ENCODE results near the gene RSPH10B.
"Not testable (repeated sequence)": the region's sequence is repeated elsewhere in the genome, so short reads cannot be mapped to it uniquely, and the experiment has no call there.

Gene RSPH10B

GRCh38 chr7:5970347-5970911 lies at the start of gene RSPH10B:
Gene RSPH10B (minus strand): TSS chr7:5970689. CDS start chr7:5967116, 3,573 bp downstream.
- not testable (repeated sequence) for DNase-seq (ENCODE audit: low spot score)

- no peak for DNase-seq (ENCODE audit: low spot score)
Observed at GRCh38 chr7:6016653-6016966, 46.1 kb upstream of the RSPH10B start.

DNA sequence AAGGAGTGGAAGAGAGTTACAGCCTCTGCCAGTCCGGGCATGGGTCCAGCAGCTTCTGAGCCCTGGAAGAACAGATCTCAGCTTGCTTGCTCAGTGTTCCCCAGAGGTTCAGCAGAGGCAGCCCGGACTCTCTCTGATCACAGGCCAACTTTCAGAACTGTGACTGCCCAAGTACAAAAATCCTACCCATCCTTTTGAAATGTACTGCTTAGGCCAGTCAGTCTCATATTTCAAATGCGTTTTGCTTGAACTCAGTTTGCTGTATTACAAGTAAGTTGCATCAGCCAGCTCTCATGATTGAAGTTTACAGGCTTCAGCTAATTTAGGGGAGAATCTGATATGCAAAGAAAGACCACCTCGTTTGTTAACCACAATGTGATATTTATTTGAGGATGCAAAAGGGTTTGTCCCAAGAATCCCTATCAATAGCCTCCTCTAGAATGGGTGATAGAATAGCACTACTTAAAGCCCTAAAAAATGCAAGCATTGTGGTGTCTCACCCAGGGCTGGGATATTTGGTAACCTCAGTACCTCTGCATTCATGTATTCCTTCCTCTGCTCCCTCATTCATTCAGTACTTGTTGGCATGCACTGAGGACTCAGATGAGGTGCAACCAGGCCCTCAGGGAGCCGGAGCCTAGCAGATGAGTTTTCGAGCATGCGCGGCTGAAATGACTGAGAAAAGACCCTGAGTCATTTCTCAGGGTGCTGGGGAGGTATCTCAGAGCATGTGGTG lies 45.6 kb upstream of the RSPH10B start:
- no peak for DNase-seq (ENCODE audit: low spot score)

DNA sequence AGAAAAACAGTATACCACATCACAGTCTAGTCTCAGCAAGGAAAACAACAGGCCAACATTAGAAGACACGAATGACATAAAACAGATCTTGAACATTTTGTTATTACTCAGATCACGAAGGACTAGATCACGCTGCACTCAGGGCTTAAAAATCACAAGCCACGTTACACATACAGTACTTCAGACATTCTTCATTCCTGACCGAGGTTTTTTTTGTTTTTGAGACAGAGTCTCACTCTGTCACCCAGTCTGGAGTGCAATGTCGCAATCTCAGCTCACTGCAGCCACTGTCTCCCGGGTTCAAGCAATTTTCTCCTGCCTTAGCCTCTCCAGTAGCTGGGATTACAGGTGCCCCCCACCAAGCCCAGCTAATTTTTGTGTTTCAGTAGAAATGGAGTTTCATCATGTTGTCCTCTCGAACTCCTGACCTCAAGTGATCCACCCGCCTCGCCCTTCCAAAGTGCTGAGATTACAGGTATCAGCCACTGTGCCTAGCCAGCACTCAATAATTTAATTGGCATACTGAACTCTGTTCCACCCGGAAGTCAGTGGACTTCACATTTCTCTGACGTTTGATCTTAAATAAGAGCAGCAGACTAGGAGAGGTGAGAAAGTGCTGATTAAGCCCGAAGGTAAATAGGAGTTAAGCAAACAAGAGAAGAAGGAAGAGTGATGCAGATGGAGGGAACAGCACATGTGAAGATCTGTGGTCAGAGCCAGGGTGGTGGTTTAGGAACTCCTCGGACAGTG lies 42.0 kb upstream of the RSPH10B start:
- DNase-seq (ENCODE audit: low spot score), result peak; percentile 28

DNA sequence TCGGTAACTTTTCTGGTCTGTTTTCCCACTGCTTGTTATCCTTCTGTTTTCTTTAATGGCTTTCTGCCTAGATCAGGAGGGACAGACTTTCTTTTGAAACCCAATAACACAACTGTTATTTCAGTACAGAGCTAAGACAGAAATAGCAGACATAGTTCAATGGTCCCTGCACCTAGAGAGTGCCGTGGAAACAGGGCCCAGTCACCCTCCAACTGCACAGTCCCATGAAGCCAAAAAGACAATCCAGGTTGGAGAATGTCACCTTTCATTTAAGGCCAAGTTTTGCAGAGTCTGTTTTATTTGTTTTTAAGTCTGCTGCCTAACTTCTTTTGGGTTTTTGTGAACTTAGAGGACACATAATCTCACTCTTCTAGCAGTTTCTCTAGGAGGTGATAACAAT lies 41.1 kb upstream of the RSPH10B start:
- DNase-seq (ENCODE audit: low spot score), result no peak

GRCh38 chr7:6010370-6010769 lies 39.9 kb upstream of the RSPH10B start:
- DNase-seq (ENCODE audit: low spot score), result not testable (repeated sequence)

DNA sequence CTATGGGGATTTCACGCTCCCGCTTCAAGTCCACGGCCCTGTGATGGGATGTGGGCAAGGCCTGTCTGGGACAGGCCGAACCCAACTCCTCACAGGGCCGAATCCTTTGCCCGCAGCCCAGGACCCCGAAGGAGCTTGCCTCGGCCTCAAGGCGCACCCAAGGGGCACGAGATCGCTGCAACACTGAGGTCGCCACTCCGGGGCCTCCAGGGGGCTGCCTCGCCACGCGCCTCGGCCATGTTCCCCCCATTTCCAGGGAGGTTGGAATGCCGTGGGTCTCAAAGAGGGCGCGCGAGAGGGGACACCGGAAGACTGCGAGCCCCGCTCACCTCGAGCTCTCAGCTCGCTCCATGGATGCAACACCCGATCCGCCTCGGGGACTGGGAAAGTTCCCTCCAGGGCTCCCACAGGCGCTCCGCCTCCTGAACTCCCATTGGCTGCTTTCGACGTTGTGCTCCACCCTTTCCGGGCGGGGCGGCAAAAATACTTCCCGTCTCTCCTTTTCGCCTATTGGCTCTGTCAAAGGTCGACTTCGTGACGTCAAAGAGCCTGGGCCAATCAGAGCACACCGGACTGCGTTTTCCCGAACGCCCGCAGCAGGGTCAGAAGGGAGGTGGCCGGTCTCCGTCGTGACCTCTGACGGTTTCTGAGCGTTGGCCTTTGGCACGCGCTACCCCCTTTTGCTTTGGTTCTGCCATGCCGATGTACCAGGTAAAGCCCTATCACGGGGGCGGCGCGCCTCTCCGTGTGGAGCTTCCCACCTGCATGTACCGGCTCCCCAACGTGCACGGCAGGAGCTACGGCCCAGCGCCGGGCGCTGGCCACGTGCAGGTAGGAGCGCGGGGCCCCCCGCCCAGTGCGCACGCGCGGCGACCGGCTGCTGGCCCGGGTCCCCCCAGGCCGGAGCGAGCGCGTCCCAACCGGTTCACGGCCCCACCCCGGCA lies 38.5 kb upstream of the RSPH10B start, which contains the start of the genes AIMP2 and PMS2:
TSS of gene AIMP2 (plus strand) at position 605 of the 944 bp plus-strand sequence. CDS start at position 697, 92 bp downstream.
TSS of gene PMS2 (minus strand) at position 382 of the 944 bp plus-strand sequence. CDS start at position 352, 30 bp downstream.
- peak; percentile 99 for DNase-seq (ENCODE audit: low spot score)

DNA sequence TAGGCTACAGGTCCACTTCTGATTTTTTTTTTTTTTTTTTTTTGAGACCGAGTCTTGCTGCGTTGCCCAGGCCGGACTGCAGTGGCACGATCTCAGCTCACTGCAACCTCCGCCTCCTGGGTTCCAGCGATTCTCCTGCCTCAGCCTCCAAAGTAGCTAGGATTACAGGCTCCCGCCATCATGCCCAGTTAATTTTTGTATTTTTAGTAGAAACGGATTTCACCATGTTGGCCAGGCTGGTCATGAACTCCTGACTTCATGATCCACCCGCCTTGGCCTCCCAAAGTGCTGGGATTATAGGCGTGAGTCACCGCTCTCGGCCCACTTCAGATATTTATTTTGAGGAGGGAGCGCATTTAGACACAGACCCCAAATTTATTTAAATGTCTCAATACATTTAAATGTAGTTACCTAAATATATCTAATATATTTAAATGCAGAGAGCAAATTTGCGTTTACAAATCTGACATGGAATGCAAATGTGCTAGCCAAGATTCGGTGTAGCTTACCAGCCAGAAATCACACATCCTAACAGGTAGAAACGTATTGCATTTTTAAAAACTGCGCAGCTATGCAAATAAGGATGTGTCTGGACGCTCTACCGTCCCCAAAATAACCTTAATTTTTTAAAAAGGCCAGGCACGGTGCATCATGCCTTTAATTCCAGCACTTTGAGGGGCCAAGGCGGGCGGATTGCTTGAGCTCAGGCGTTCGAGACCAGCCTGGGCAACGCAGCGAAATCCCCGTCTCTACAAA lies 37.5 kb upstream of the RSPH10B start:
- DNase-seq (ENCODE audit: low spot score), result peak; percentile 34

- peak; percentile 47 for DNase-seq (ENCODE audit: low spot score)
Observed at GRCh38 chr7:6007386-6007785, 36.9 kb upstream of the RSPH10B start.

DNA sequence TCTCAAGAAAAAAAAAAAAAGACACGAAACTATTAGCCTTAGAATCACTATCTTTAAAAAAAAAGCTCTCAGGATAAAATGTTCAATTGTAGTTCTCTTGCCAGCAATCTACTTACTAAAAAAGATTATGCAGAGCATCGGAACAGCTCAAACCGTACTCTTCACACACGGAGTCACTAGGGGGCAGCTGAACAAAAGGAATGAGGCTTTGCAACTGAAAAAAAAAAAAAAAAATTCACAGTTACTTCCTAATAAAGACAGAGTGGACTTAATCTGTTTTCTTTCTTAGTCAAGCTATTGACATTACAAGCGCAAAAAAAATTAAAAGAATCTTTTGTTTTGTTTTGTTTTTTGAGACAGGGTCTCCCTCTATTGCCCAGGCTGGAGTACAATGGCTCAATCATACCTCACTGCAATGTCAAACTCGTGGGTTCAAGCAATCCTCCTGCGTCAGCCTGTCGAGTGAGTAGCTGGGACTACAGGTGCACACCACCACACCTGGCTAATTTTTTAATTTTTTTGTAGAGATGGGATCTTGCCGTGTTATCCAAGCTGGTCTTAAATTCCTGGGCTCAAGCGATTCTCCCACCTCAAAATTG lies 26.8 kb upstream of the RSPH10B start:
- peak; percentile 57 for DNase-seq (ENCODE audit: low spot score)

GRCh38 chr7:5987061-5987460 lies 16.6 kb upstream of the RSPH10B start:
- not testable (repeated sequence) for DNase-seq (ENCODE audit: low spot score)

DNA sequence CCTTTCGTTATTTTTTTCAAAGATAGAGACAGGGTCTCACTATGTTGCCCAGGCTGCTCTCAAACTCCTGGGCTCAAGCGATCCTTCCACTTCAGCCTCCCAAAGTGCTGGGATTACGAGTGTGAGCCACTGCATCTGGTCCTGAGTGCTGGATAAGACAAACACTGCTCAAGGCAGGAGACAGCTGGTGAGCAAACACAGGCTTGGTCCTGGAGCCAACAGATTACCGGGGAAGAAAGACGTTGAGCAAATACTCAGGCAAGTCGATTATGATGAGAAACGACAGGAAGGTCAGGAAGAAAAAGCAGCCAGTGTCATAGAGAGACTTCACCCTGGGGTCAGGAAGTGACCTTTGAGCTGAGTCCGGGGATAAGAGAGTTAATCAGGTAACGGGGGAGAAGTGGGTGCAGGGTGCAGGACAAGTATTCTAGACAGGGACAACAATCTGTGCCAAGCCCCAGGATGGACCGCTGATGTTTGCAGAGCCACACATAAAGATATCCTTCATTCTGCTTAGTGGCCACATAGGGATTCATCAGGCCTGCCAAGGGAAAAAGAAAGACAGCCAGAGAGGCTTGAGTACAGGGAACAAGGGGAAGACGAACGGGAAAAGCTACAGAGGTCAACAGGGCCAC lies 9.3 kb upstream of the RSPH10B start:
- DNase-seq (ENCODE audit: low spot score), result not testable (repeated sequence)

DNA sequence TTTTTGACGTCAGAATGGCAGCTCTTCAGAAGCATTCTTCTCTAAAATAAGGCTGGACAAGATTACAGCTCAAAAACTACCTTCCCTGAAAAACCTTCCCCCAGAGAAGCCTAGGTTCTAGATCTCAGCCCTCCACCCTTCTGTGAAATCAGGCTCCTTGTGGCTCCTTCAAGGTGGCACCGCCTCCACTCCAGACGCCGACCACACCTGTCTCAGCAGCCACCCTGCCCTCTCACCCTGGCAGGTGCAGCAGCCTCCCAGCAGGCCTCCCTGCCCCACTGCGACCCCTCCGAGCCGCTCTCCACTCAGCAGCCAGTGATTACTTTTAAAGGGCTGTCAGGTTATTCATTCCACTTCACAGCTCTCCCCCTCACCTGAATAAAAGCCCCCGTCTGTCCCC lies 3.1 kb upstream of the RSPH10B start:
- DNase-seq (ENCODE audit: low spot score), result not testable (repeated sequence)

DNA sequence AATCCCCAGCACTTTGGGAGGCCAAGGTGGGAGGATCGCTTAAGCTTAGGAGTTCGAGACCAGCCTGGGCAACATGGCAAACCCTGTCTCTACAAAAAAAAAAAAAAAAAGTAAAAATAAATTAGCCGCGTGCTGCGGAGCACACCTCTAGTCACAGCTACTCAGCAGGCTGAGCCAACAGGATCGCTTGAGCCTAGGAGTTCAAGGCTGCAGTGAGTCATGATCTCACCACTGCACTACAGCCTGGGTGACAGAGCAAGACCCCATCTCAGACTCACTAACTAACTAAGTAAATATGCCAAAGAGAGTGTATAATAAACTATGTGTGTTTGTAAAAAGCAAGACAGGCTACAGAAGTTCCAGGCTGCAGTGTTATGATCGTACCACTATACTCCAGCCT lies 6.7 kb downstream of the RSPH10B start:
- DNase-seq (ENCODE audit: low spot score), result not testable (repeated sequence)

DNA sequence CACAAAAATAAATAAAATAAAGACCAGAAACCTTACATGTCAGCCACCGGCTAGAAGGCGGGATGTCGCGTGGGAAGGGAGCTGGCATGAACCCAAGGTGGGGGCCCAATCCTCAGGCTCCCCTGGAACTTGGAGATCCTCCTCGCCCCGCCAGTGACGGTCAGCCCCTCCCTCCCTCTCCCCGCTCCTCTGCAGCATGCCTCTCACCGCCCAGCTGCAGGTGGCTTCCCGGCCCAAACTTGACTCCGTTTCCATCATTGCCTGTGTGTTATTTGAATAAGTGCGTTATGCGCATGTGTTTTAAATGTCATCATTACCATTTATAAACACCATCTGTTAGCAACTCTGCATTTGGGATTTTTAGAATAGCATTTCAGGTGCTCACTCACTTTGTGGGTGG lies 7.3 kb downstream of the RSPH10B start:
- not testable (repeated sequence) for DNase-seq (ENCODE audit: low spot score)

DNA sequence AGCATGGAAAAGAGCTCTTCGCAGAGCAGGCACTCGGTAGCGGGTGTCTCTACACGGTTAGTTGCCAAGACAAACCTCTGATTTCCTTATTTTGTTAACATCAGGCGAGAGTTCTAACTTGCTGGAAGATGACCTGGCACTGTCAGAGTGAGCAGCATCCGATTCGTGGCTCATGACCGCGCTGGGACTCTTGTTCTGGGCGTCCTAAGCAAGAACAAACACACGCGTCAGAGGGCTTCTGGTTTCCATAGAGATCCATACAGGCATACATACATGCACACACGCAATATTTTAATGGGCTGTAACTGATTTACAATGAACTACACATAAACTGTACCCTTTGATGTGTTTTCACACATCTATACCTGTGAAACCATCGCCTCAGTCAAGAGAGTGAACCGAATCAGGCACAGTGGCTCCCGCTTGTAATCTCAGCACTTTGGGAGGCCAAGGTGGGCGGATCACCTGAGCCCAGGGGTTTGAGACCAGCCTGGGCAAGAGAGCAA lies 35.5 kb downstream of the RSPH10B start:
- not testable (repeated sequence) for DNase-seq (ENCODE audit: low spot score)

- peak; percentile 37 for DNase-seq (ENCODE audit: low spot score)
Observed at GRCh38 chr7:5931905-5932644, 38.4 kb downstream of the RSPH10B start.

- DNase-seq (ENCODE audit: low spot score), result not testable (repeated sequence)
Observed at GRCh38 chr7:5931250-5931649, 39.2 kb downstream of the RSPH10B start.

DNA sequence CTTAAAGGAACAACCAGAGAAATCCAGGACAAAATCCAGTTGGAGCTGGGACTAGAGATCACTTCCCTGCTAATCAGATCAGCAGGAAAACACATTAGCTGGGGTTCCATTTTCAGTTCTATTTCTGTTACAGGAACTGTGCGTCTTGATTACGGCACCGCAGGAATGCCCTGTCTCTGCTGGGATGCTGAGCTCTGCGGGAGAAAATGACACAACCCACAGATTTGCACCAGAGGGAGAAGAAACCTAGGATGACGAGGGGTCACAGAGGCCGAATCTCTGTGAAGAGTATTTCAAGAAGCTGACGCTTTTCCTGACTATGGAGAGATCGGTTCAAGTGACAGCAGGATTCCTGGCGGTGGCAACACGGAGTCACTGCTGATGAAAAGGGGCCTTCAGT lies 40.2 kb downstream of the RSPH10B start:
- not testable (repeated sequence) for DNase-seq (ENCODE audit: low spot score)

Measured in kidney tubule cell (primary cell).